Spleen (tissue), 11 donors: ENCODE measurements around the gene SH2D4B. TPM values are rescaled to one million over a fixed set of nuclear protein-coding genes. Genes with fewer than 3 reads are reported as not detected.

ENCODE experiments used
- DNase-seq: peaks from one replicate; pipeline ENCODE4 v3.0.0-alpha.2; 2020
- H3K27ac ChIP-seq, 8 donors: fragments of 200-600 bp; sonication (generic) in 7 of 8; 1 replicate in 4 of 8; 2 replicates in 4 of 8; pipeline versions ENCODE4 v1.5.0 to v1.8.0; 2016 to 2021; ENCODE audit warnings: inconsistent platforms in 4 of 8, mild to moderate bottlenecking in 4 of 8, moderate library complexity in 1 of 8
- H3K27me3 ChIP-seq, 7 donors: fragments of 200-600 bp; sonication (generic) in 6 of 7; replicated peaks in 1 of 7; 1 replicate in 4 of 7; 2 replicates in 3 of 7; pipeline versions ENCODE4 v1.5.0 to v1.8.0; 2016 to 2021; ENCODE audit warnings: inconsistent platforms in 3 of 7, mild to moderate bottlenecking in 1 of 7
- H3K36me3 ChIP-seq, 6 donors: fragments of 200-600 bp; sonication (generic) in 5 of 6; 1 replicate in 4 of 6; 2 replicates in 2 of 6; pipeline versions ENCODE4 v1.5.0 to v1.8.0; 2016 to 2021; ENCODE audit warnings: inconsistent platforms in 2 of 6
- H3K4me1 ChIP-seq, 6 donors: fragments of 200-600 bp; sonication (generic) in 5 of 6; 1 replicate in 3 of 6; 2 replicates in 3 of 6; pipeline versions ENCODE4 v1.5.0 to v1.8.0; 2016 to 2021; ENCODE audit warnings: inconsistent platforms in 3 of 6
- H3K4me3 ChIP-seq, 8 donors: fragments of 200-600 bp; sonication (generic) in 7 of 8; 1 replicate in 4 of 8; 2 replicates in 4 of 8; pipeline versions ENCODE4 v1.5.0 to v1.8.0; 2016 to 2021; ENCODE audit warnings: inconsistent platforms in 4 of 8, mild to moderate bottlenecking in 4 of 8, moderate library complexity in 2 of 8
- H3K9me3 ChIP-seq, 8 donors: fragments of 200-600 bp; sonication (generic) in 7 of 8; 1 replicate in 4 of 8; 2 replicates in 4 of 8; pipeline versions ENCODE4 v1.5.0 to v1.8.0; 2016 to 2021; ENCODE audit warnings: inconsistent platforms in 4 of 8
- POLR2A ChIP-seq, 3 donors: fragments of 450-650 bp; IDR thresholded peaks; one replicate each; pipeline ENCODE4 v1.5.1; 2017; ENCODE audit warnings: antibody characterized with exemption in 3 of 3, mild to moderate bottlenecking in 1 of 3
- POLR2AphosphoS5 ChIP-seq, 3 donors: sonication (generic); formaldehyde crosslinking; IDR thresholded peaks; one replicate each; pipeline ENCODE4 v1.5.1; 2017; ENCODE audit warnings: antibody characterized with exemption in 3 of 3
- WGBS, 5 donors: extraction: QIAGEN DNeasy Blood & Tissue Kit in 3 of 5; methylation state at CpG; one replicate each; pipeline versions ENCODE4 v1.1.5 to v1.1.7; 2013 to 2018; 5-methylcytosine and 5-hydroxymethylcytosine counted together
- intact Hi-C: fragments of 100-400 bp; cut with DNase I; formaldehyde crosslinking; loops from one replicate; pipeline ENCODE4 v1.15.0; 2023; ENCODE audit warnings: low total_unique reads
- polyA plus RNA-seq, 3 donors: library from polyadenylated mRNA; stranded (reverse); fragments of 200-250 nt; gene quantifications; one replicate each; pipeline ENCODE4 v1.2.1, GENCODE V29; 2013
- total RNA-seq, 7 donors: library from RNA; depleted of rRNA in 3 of 7; stranded (reverse); fragments of >200 nt in 3 of 7; fragmentation: NEBNext Ultra II Directional in 4 of 7; extraction: Animal tissue kit (Norgen Biotek cat#: 25700) in 4 of 7; gene quantifications; one replicate each; pipeline versions ENCODE4 v1.1.0 to v1.2.1, GENCODE V29; 2016 to 2021
- TF ChIP-seq, protein P1 (sequence below), 11 experiments: fragments of 200-600 bp in 7 of 11; fragments of 450-650 bp in 4 of 11; sonication (generic) in 4 of 11; IDR thresholded peaks in 8 of 11; conservative IDR thresholded peaks in 3 of 11; 1 replicate in 7 of 11; 2 replicates in 4 of 11; pipeline versions ENCODE4 v1.4.0 to v1.8.0; 2016 to 2021; ENCODE audit warnings: antibody characterized with exemption in 11 of 11, inconsistent platforms in 4 of 11, mild to moderate bottlenecking in 1 of 11
- donor health status: healthy with polysubstance abuse.
- donor health status: DM: no; HTN: no; CAD: no; lungs with moderate emphysema.
- donor health status: DM: no; HTN: no; CAD: no.
- donor health status: Bipolar disorder and iron deficiency.
- donor health status: healthy.
- donor health status: DM: no; HTN: no; CAD: no.
- donor health status: DM: yes; HTN: yes; CAD: no.

SH2D4B gene
- total and polyA plus RNA-seq, 10 donors = 0.08 to 0.46 (median 0.12) TPM; not detected in 2

DNA sequence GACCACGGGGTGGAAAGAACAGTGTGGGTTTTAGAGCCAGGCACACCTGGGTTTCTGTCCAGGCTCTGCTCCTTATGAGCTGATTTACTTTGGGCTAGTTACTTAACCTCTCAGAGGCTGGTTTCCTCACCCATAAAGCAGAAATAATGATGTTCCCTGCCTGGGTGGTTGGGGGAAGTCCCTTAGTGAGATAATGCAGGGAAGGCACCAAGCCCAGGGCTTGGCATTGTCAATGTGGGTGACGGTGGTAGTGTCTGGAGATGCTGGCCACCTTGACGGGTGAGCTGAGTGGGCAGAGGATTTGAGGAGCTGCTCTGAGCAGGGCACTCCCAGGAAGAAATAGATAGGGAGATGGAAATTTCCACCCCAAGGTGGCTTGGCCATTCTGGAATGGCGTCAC, 65.2 kb downstream of the SH2D4B start:
- TF ChIP-seq POLR2AphosphoS5 (IDR thresholded peaks at IDR 0.05) = no peak
- Histone ChIP-seq H3K4me3 (no peak overlapping the region), H3K27ac (peak overlapping the region in 1 of 8 donors; percentile 32), H3K9me3 (no peaks in the 10 kb centered on the region), H3K4me1 (peaks cover 0 to 18% (median 15%) of the 10 kb centered on the region in 6 donors), H3K36me3 (no peaks in the 10 kb centered on the region), H3K27me3 (no peaks in the 10 kb centered on the region)
- no peak for DNase-seq
- WGBS, 5 donors = 90 to 98% (median 92%) methylated on average over 4 of the region's 4 CpGs
- intact Hi-C loops = no loop called here

DNA sequence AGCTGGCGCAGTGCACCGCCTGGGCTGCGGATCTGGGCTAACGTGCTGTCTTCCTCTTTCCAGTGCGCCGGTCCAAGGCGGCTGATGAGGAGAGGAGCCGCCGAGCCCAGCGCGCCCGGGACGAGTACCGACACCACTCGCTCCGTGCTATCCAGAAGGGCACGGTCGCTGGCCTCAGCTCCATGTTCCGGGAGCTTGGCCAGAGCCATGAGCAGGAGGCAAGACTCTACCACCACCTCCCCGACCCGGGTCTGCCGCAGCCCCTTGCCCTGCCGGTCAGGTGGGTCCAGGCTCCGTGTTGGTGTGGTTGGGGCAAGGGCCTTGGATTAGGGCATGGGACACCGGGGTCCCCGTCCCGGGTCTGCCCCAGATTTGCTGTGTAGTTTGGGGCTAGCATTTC, 65.8 kb downstream of the SH2D4B start:
- H3K4me3 ChIP-seq = no peak overlapping the region
- no peaks in the 10 kb centered on the region for H3K36me3 ChIP-seq
- TF ChIP-seq, protein P1, sequence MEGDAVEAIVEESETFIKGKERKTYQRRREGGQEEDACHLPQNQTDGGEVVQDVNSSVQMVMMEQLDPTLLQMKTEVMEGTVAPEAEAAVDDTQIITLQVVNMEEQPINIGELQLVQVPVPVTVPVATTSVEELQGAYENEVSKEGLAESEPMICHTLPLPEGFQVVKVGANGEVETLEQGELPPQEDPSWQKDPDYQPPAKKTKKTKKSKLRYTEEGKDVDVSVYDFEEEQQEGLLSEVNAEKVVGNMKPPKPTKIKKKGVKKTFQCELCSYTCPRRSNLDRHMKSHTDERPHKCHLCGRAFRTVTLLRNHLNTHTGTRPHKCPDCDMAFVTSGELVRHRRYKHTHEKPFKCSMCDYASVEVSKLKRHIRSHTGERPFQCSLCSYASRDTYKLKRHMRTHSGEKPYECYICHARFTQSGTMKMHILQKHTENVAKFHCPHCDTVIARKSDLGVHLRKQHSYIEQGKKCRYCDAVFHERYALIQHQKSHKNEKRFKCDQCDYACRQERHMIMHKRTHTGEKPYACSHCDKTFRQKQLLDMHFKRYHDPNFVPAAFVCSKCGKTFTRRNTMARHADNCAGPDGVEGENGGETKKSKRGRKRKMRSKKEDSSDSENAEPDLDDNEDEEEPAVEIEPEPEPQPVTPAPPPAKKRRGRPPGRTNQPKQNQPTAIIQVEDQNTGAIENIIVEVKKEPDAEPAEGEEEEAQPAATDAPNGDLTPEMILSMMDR (IDR thresholded peaks at IDR 0.05 in 8 of 11, conservative IDR thresholded peaks at IDR 0.05 in 3 of 11) = no peak
- no peak for TF ChIP-seq POLR2AphosphoS5 (IDR thresholded peaks at IDR 0.05)
- TF ChIP-seq POLR2A (IDR thresholded peaks at IDR 0.05) = no peak
- no peak overlapping the region for H3K27ac ChIP-seq
- intact Hi-C loops = no loop called here
- no peaks in the 10 kb centered on the region for H3K27me3 ChIP-seq
- H3K4me1 ChIP-seq = peaks cover 0 to 12% (median 9%) of the 10 kb centered on the region in 6 donors
- 90 to 93% (median 92%) methylated on average over 21 to 27 of the region's 27 CpGs for WGBS, 5 donors
- DNase-seq = peak; percentile 76
- H3K9me3 ChIP-seq = no peaks in the 10 kb centered on the region

DNA sequence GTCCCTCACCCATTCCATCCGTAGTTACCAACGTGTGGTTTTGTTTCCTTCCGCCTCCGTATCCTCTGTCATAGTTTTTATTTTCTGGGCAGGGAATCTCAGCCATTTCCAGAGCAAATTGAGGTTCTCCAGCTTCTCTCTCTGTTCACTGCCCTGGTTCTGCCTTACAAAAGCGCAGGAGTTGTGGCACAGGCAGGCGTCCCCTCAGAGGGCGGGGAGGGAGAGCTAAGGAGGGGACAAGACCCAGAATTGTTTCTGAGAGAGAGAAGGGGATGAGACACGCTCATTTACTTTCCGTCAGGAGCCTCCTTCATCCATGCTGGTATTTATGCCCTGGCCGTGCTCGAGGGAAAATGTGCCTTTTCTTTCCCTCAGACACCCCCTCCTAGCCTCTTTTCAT, 71.0 kb downstream of the SH2D4B start:
- H3K4me1 ChIP-seq = no peaks in the 10 kb centered on the region
- TF ChIP-seq, protein P1 (IDR thresholded peaks at IDR 0.05 in 8 of 11, conservative IDR thresholded peaks at IDR 0.05 in 3 of 11) = no peak
- TF ChIP-seq POLR2A (IDR thresholded peaks at IDR 0.05) = no peak
- TF ChIP-seq POLR2AphosphoS5 (IDR thresholded peaks at IDR 0.05) = no peak
- H3K27me3 ChIP-seq = no peaks in the 10 kb centered on the region
- H3K27ac ChIP-seq = no peak overlapping the region
- WGBS, 5 donors = 49 to 71% (median 66%) methylated on average over 11 of the region's 11 CpGs
- no peak overlapping the region for H3K4me3 ChIP-seq
- DNase-seq = no peak
- intact Hi-C loops = no loop called here
- H3K9me3 ChIP-seq = no peaks in the 10 kb centered on the region
- no peaks in the 10 kb centered on the region for H3K36me3 ChIP-seq

DNA sequence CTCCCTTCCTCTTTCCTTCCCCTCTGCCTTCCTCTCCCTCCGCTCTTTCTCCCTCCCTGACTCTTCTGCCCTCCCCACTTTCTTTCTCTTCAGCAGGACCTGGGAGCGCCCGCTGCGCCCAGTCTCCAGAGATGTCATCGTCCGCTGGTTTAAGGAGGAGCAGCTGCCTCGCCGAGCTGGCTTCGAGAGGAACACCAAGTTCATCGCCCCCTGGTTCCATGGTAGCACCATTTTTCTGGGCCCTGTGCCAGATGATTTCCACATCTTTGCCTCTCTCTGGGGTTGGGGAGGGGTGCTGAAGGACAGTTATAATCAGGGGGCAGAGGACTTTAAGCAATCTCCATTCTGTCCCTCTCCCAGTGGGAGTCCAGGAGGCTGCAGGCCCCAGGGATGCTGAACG, 71.6 kb downstream of the SH2D4B start:
- TF ChIP-seq POLR2AphosphoS5 (IDR thresholded peaks at IDR 0.05) (no peak), POLR2A (IDR thresholded peaks at IDR 0.05) (no peak)
- TF ChIP-seq, protein P1 (IDR thresholded peaks at IDR 0.05 in 8 of 11, conservative IDR thresholded peaks at IDR 0.05 in 3 of 11) = no peak
- H3K4me3 ChIP-seq = no peak overlapping the region
- 80 to 91% (median 85%) methylated on average over 11 of the region's 11 CpGs for WGBS, 5 donors
- no peak overlapping the region for H3K27ac ChIP-seq
- H3K4me1 ChIP-seq = no peaks in the 10 kb centered on the region
- intact Hi-C loops = no loop called here
- DNase-seq = no peak
- H3K27me3 ChIP-seq = no peaks in the 10 kb centered on the region
- H3K9me3 ChIP-seq = no peaks in the 10 kb centered on the region
- H3K36me3 ChIP-seq = no peaks in the 10 kb centered on the region
